HG03521 (cell line): ENCODE measurements around the gene NLRP1.

Experiments
- ATAC-seq: cut with Tn5 transposase; IDR thresholded peaks from one replicate; pipeline ENCODE4 v1.9.1; 2021; ENCODE audit warnings: mild to moderate bottlenecking, moderate library complexity; ENCODE audit not compliant: unreplicated experiment

The NLRP1 gene

DNA sequence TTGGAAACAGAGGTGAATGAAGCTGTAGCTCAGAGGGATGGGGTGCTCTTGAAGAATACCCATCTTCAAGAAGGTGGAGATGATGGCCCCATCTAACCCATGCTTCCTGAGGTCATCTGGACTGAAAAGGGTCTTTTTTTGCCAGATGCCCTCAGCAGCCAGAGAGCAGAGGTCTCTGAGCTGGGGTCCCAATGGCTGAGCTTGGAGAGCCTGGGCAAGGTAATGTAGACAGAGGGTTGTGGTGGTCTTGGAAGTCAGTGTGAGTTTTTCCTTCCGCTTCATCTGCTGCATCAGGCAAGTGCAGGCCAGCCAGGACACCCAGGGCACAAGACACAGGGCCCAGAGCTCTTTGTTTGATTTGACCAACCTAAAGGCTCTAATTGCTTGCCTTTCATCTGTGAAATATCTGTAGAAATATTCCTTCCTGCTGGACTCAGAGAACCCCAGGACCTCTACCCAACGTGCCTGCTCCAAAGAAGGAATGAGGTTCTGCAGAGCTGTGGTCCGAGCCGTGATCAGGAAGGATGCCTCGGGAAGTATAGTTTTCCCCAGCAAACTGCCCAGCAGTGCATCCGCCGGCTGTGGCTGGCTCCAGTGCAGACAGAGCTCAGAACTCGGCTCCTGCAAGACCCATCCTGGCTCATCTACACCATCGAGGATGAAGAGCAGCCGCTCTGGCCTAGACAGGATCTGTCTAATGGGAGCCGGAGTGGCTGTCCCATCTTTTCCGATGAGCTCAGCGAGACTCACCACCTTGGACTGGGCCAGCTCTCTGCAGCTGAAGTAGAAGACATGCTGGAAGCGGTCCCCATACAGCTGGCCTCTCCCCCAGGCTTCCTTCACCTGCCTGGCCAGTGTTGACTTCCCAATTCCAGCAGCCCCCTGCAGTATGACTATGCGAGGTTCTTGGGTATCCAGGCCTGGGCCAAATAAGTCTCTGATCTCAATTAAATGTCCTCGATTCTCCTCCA is 25.2 kb downstream of the NLRP1 start:
- ATAC-seq = no peak

DNA sequence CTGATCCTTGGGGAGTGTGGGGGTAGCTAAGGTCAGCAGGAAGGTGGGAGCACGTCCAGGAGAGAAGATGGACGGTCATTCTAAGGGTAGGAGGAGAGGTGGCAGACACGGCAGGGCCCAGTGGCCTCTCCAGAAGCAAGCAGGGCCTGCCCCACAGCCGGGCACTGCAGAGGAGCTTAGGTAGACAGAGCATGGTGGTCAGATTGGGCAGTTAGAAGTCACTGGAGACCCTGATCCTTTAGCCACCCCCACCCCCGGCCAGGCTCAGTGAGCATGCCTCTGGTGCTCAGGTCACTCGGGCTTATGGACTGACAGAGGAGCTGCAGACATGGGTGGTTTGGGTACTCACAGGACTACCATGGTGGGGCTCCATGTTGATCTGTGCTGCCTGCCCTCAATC is 26.3 kb downstream of the NLRP1 start:
- no peak for ATAC-seq

DNA sequence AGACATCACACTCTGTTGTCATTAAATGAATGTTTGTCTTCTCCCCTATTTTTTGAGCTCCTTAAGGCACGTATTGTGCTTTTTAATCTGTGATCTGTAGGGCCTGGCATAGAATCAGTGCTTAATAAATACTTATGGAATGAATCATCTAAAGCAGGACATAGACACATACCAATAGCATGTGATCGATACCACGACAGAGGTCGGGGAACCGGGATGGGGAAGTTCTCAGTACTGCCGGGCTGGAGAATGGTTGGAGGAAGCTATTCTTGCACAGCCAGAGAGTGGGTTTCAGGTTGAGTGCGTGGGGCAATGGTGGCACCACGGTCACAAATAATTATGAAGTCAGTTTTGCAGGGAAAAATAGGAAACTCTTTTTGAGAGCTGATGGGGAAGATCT is 26.8 kb downstream of the NLRP1 start:
- no peak for ATAC-seq

DNA sequence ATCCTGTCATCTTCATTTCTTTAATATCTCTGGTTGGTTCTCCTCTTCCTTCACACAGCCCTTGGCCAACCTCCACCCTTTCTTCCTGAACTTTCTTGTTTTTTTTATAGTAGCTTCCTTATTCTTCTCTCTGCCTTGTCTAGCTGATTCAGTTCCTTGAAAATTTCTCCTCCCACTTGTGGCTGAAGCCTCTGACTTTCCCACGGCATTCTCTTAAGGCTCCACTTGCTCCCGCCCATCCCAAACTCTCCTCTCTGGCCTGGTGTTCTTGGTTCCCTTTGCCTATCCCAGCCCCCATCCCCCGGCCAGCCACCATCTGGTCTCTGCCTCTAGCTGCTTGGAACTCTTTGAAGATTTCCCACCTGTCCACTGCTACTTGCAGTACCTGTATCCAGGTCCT is 29.1 kb downstream of the NLRP1 start:
- ATAC-seq = no peak

DNA sequence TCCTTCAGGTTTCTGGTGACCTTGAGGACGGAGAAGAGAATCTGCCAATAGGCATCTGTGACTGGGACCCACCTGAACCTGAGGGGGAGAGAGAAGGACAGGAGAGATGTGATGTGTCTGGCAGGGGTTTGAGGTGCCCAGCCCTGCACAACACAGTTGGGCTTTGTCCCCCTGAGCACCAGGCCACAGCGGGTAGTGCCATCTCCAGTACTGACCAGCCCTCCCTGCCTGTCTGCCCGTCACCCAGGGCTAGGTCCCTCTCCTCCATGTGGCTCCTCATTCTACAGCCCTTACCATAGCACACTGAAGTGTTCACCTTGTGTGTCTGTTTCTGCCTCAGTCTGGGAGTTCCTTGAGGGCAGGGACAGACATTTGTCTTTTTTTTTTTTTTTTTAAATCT is 30.8 kb downstream of the NLRP1 start:
- no peak for ATAC-seq

DNA sequence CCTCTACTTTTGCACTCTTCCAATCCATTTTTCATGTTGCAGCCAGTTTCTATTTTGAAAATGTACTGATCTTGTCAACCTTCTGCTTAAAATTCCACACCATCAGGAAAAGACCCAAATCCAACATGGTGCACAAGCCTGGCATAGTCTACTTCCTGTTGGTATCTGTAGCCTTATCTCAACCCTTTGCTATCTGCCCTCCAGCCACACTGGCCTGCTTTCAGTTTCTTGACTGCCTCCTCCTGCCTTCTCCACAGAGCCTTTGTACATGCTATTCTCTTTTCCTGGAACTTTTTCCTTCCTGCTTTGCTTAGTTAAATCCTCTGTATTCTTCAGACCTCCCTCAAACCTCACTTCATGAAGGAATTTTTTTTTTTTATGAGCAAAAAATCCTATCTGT is 31.5 kb downstream of the NLRP1 start:
- no peak for ATAC-seq

DNA sequence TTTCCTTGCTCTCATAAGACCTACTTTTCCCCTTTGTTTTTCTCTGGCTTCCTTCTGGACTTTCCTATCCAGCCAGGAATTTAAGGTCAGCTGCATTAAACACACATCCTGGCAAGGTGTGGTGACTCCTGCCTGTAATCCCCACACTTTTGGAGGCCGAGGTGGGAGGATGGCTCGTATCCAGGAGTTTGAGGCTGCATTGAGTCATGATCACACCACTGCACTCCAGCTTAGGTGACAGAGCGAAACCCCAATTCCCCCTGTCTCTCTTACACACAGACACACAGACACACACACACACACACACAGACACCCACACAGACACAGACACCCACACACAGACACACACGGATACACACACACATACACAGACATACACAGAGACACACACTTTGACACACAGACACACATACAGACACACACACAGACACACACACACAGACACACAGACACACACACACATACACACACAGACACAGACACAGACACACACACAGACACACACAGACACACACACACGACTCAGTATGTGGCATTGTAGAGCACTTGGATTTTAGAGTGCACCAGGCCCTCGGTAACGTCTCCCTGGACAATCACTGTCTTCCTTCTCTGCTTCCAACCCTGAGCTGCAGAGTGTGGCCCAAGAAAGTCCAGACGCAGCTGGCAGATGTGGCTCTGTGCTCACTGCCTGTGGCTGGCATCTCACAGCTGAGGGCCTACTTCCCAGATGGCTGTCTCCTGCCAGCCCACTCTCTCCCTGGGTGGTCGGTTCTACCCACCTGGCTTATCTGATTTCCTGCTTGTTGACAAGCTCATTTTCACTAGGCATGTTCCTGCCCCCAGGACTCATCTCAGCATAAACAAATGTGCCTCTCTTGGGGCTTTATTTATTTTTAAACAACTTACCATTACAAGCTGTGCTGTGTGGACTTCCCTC is 39.0 kb downstream of the NLRP1 start:
- ATAC-seq = no peak

DNA sequence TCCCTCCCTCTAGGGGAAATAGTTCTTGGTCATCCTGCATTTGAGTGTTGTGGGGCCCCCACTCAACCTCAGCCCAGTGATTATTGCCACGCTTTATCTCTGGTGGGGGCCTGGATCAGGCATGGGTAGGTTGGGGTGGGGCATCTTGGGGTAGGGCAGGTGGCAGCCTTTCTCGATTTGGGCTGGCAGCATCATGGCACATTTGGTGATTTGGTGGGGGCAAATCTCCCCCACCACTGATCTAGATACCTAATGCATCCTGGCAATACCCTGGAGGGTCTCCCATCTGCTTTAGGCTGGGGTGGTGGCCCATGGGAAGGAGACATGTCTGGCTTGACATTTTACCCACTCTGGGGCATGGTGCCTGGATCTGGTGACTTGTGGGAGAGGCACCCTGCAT is 40.2 kb downstream of the NLRP1 start:
- ATAC-seq = no peak

DNA sequence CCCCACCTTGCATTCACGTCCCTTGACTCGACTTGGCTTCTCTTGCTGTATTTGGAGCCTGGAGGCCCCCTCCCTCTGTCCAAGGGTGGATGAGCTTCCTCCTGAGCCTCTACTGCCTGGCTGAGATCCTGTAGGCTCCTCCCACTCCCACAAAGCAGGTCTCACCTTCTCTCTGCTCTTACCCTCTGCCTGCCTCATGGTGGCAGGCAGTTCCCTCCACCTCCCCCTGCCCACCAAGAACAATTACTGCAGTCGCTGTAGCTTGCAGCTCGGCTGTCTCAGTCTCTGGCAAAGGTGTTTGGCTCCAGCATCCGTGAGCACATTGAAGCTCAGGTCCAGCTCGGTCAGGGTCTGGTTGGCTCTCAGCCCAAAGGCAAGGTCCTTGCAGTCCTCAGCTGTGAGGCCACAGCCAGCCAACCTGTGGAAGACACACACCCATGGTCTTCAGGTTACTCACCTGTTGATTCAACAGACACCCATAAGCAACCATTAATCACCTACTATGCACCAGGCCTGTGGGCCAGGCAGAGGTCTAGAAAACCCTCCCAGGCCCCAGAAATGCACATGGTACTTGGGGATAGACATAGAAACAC is 42.6 kb downstream of the NLRP1 start:
- ATAC-seq = no peak

DNA sequence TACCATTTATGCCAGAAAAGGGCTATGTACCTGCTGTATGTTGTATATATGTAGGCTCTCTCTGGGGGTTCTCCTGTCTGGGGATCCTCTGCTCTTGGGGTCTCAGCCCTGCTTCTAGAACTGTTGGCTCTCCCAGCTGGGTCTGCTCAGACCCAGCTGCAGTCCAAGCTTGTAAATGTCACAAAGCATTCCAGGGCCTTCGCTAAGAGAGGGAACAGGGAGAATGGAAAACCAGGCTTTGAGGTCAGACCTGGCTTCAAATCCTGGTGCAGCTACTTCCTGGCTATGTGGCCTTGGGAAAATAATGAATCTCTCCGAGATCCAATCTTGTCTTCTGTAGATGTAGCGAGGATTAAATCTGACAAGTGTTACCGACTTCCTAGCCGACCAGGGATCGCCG is 44.0 kb downstream of the NLRP1 start:
- no peak for ATAC-seq

DNA sequence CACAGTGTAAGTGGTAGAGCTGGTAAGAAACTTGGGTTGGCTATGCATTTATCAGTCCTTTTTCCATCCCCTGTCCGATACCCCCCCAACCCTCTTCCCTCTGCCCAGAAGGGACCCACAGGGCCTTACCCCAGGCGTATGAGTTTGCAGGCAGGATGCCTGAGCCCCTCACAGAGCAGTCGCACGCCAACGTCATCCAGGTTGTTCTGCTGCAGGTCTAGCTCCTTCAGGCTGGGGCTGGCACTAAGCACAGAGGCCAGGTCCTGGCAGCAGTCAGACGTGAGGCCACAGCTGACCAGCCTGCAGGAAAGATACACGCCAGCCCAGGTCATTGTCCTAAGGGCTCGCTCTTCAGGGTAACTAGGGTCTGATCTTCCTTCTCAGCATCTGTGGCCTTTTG is 45.0 kb downstream of the NLRP1 start:
- ATAC-seq = no peak

DNA sequence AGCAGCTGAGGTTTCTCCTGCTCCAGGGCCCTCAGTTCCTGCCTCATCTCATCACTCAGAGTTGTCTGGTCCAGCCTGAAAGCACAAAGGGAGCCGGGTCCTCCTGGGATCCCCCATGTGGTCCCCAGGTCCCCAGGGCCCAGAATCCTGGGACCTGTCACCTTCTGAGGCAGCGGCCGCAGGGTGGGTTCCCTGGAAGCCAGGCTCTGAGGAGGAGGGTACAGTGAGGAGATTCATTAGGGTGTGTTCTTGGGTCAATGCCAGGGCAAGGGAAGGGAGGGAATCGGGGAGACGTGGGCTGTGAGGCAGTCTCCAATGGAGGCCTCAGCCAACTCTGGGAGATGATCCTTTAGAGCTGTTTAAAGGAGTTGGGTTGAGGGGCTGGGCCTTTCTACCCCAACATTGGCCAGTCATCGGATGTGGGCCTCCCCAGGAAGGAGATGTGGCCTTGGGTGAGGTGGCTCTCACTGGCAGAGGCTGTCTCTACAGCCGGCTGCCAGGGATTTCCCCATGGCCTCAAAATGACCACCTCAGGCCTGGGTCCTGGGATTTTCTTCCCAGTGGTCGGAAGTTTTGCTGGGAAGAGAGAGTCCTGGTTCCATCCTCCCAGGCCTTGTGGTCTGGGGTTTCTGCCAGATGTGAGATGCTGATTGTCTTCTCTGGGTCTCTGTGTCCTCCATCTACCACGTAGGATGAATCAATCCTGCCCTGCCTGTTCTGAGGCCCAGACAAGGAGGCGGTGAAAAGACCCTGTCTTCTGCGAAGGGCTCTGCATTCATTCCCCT is 47.3 kb downstream of the NLRP1 start:
- ATAC-seq = no peak

DNA sequence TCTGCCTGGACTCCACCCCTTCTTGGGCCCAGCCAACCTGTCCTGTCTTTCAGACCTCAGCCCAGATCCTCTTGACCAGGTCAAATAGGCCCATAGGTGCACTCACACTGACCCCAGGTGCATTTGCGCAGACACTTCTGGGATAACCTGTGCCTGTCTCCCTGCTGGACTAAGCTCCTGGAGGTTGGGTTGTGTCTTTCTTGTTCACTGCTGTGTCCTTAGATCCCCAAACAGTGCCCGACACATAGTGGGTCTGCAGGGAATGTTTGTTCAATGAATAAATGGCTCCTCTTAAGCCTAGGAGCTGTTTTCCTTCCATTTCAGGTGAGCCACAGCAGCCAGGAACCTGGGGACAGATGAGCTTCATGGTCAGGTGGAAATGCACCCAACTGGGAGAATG is 48.9 kb downstream of the NLRP1 start:
- ATAC-seq = no peak

DNA sequence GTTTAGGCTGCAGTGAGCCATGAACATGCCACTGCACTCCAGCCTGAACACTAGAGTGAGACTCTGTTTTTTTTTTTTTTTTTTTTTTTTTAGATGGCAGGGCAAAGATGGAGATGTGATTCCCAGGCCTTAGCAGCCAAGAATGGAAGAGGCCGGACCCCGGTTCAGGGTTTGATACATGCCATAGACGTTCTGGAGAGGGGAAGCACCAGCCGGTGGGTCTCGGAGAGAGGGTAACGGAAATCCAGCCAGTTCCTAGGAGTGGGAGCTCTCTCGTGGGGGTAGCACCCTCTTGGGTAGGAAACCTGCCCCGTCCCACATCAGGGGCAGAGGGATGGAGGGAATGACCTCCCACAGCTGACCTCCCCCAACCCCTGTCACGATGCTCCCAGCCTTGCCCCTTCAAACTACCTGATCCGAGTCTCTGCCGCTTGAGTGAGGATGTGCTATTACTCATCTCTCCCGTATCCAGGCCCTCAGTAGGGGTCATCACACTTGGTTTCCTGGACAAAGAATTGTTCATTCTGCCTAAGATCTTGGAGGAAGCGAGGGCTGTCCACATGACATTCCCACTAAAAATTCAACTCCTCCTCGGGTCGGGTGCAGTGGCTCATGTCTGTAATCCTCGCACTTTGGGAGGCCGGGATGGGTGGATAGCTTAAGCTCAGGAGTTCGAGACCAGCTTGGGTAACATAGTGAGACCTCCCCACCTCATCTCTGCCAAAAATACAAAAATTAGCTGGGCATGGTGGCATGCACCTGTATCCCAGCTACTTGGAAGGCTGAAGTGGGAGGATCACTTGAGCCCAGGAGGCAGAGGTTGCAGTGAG is 50.6 kb downstream of the NLRP1 start:
- ATAC-seq = no peak

DNA sequence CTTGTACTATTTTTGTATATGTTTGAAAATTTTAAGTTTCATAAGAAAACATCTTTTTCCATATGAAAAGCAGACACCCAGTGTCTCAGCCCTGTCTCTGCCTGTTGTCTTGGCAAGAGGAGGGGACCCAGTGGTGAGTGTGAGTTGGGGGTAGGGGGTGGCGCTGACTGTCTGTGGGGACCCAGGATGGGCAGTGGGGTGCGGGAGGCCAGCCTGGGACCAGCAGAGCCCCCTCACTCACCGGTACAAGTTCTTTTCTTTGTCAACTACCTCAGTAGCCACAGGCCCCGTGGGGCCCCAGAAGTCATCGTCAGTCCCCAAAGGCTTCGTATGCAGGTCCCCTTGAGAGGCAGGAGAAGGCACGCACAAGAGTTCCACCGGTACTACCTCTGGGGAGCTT is 51.7 kb downstream of the NLRP1 start:
- no peak for ATAC-seq

DNA sequence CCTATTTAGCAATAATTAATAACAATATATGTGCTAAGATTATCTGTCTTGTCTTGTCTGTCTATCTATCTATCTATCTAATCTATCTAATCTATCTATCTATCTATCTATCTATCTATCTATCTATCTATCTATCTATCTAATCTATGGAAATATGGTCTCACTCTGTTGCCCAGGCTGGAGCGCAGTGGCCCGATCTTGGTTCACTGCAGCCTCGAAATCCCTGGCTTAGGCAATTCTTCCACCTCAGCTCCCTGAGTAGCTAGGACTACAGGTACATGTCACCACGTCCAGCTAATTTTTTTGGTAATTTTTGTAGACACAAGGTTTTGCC is 53.3 kb downstream of the NLRP1 start:
- no peak for ATAC-seq

DNA sequence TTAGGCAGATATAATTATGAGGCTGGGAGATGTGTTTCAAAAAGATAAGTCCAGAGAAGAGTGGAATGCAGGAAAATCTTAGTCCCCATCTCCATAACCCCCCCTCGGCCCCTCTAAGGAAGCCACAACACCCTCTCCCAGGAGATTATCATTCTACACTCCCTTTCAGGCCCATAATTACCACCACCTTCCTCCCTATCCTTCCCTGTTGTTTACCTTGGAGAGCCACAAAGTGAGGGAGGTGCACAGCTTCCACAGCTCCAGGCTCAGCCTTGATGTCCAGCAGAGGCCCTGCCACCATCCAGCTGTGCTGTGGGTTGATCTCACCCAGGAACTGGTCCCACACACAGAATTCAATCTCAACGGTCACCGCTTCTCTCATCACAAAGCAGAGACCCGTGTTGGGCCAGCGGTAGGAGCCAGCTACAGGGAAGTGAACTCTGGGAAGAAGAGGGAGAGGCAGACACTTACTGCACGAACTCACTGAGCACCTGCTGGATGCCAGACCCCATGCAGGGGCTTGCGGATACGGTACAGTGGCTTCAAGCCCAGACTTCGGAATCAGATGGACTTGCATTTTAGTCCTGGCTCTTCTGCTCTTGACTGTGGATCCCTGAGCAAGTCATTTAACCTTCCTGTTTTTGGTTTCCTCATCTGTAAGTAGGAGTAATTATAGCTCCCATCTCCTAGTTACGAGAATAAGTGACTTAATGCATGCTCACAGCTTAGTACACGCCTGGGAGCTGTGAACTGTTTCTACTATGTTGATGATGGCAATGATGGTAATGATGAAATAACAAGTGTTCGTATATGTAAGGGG is 53.8 kb downstream of the NLRP1 start:
- ATAC-seq = no peak

DNA sequence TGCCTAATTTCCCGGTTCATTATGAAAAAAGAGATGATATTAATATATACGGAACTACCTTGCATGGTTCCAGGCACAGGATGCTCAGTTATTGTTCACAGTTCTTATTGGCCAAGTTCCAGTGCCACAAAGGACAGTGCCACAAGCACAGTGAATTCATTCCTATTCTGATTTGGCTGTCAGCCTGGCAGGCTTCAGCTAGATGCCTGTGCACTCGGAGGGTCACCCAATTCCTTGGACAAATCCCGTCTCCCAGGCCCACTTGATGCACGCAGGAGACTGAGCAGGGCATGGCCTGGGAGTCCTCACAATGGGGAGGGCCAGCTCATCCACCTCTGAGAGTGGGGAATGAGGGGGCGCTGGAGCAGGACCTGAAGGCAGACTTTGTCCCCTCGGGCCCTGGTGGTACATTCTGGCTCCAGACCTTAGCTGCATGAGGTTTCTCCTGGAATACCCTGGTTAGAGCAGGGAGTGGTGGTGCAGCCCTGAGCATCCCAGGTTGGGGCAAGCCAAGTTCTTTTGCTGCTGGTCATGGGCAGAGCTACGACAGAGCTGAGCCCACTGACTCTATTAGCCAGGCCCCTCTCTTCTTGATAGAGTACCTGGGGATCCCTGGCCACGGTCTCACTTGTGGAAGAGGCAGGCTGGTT is 56.6 kb downstream of the NLRP1 start:
- ATAC-seq = no peak
